Liver (tissue), 9 donors: Measurements from ENCODE around the gene MAPT. TPM values are rescaled to one million over a fixed set of nuclear protein-coding genes. Genes with fewer than 3 reads are reported as not detected.

Source experiments
- DNase-seq: peaks from one replicate; pipeline ENCODE4 v3.0.0-alpha.2; 2017; ENCODE audit warnings: low spot score
- H3K27ac ChIP-seq, 2 donors: one replicate each; pipeline ENCODE4 v1.7.0; 2013; ENCODE audit warnings: inconsistent platforms in 2 of 2, low read length in 2 of 2, control low read depth in 1 of 2, low read depth in 1 of 2, mild to moderate bottlenecking in 1 of 2
- H3K27me3 ChIP-seq, 4 donors: one replicate each; pipeline versions ENCODE4 v1.6.1 to v1.7.0; 2013; ENCODE audit warnings: low read length in 3 of 4, inconsistent platforms in 1 of 4, mild to moderate bottlenecking in 1 of 4, moderate library complexity in 1 of 4; ENCODE audit not compliant: control insufficient read depth in 4 of 4, insufficient read depth in 4 of 4
- H3K36me3 ChIP-seq, 4 donors: one replicate each; pipeline versions ENCODE4 v1.6.1 to v1.7.0; 2013; ENCODE audit warnings: low read length in 3 of 4, mild to moderate bottlenecking in 3 of 4, low read depth in 1 of 4, moderate library complexity in 1 of 4; ENCODE audit not compliant: control insufficient read depth in 4 of 4, insufficient read depth in 3 of 4
- H3K4me1 ChIP-seq, 4 donors: one replicate each; pipeline versions ENCODE4 v1.6.1 to v1.7.0; 2013; ENCODE audit warnings: low read length in 3 of 4, mild to moderate bottlenecking in 3 of 4, moderate library complexity in 1 of 4; ENCODE audit not compliant: control insufficient read depth in 4 of 4, insufficient read depth in 4 of 4
- H3K4me3 ChIP-seq, 3 donors: one replicate each; pipeline versions ENCODE4 v1.6.1 to v1.7.0; 2013; ENCODE audit warnings: low read length in 3 of 3, control low read depth in 1 of 3, low read depth in 1 of 3, mild to moderate bottlenecking in 1 of 3
- H3K9ac ChIP-seq, 2 donors: one replicate each; pipeline ENCODE4 v1.7.0; 2013; ENCODE audit warnings: low read length in 2 of 2, mild to moderate bottlenecking in 2 of 2, moderate library complexity in 2 of 2, control low read depth in 1 of 2, low read depth in 1 of 2
- H3K9me3 ChIP-seq, 4 donors: one replicate each; pipeline versions ENCODE4 v1.6.1 to v1.7.0; 2013; ENCODE audit warnings: low read length in 3 of 4; ENCODE audit not compliant: control insufficient read depth in 4 of 4
- EGR1 ChIP-seq, 2 donors: IDR thresholded peaks; 2 replicates each; pipeline ENCODE4 v1.6.1; 2016 to 2018; ENCODE audit warnings: antibody characterized with exemption in 2 of 2, low read depth in 2 of 2
- FOXA2 ChIP-seq: IDR thresholded peaks from 2 replicates; pipeline ENCODE4 v1.6.1; 2016; ENCODE audit warnings: antibody characterized with exemption
- GABPA ChIP-seq, 2 donors: IDR thresholded peaks in 1 of 2; conservative IDR thresholded peaks in 1 of 2; 2 replicates each; pipeline ENCODE4 v1.6.1; 2016; ENCODE audit warnings: antibody characterized with exemption in 2 of 2, mild to moderate bottlenecking in 1 of 2, moderate library complexity in 1 of 2
- HNF4A ChIP-seq, 2 donors: conservative IDR thresholded peaks; 2 replicates each; pipeline ENCODE4 v1.6.1; 2016; ENCODE audit warnings: antibody characterized with exemption in 2 of 2, mild to moderate bottlenecking in 2 of 2
- HNF4G ChIP-seq: IDR thresholded peaks from 2 replicates; pipeline ENCODE4 v1.6.1; 2016; ENCODE audit warnings: antibody characterized with exemption
- JUND ChIP-seq, 2 donors: IDR thresholded peaks; 2 replicates each; pipeline ENCODE4 v1.6.1; 2016; ENCODE audit warnings: antibody characterized with exemption in 2 of 2
- NR2F2 ChIP-seq: IDR thresholded peaks from 2 replicates; pipeline ENCODE4 v1.6.1; 2016; ENCODE audit warnings: antibody characterized with exemption
- RAD21 ChIP-seq, 2 donors: IDR thresholded peaks; 2 replicates each; pipeline ENCODE4 v1.6.1; 2016; ENCODE audit warnings: antibody characterized with exemption in 2 of 2, mild to moderate bottlenecking in 2 of 2
- RXRA ChIP-seq, 2 donors: IDR thresholded peaks; 2 replicates each; pipeline ENCODE4 v1.6.1; 2017 to 2018; ENCODE audit warnings: antibody characterized with exemption in 2 of 2, mild to moderate bottlenecking in 1 of 2
- SP1 ChIP-seq: IDR thresholded peaks from 2 replicates; pipeline ENCODE4 v1.6.1; 2018; ENCODE audit warnings: antibody characterized with exemption, mild to moderate bottlenecking
- TAF1 ChIP-seq: conservative IDR thresholded peaks from 2 replicates; pipeline ENCODE4 v1.6.1; 2016; ENCODE audit warnings: antibody characterized with exemption, mild to moderate bottlenecking
- YY1 ChIP-seq: IDR thresholded peaks from 2 replicates; pipeline ENCODE4 v1.6.1; 2016; ENCODE audit warnings: antibody characterized with exemption, mild to moderate bottlenecking
- WGBS: extraction: QIAGEN DNeasy Blood & Tissue Kit; methylation state at CpG from one replicate; pipeline ENCODE4 v1.1.7; 2013; 5-methylcytosine and 5-hydroxymethylcytosine counted together
- polyA plus RNA-seq, 2 donors: library from polyadenylated mRNA; stranded (reverse) in 1 of 2; unstranded in 1 of 2; fragments of 200-250 nt in 1 of 2; fragments of >200 nt in 1 of 2; fragmentation: Nextera tagmentation in 1 of 2; extraction: Ambion mirVana in 1 of 2; gene quantifications; one replicate each; pipeline versions ENCODE4 v1.2.1 to v1.2.3, GENCODE V29; 2013 to 2015
- total RNA-seq, 2 donors: library from RNA; depleted of rRNA; stranded (reverse); fragments of >200 nt; gene quantifications; one replicate each; pipeline ENCODE4 v1.2.3, GENCODE V29; 2014
- TF ChIP-seq, protein P1 (sequence below): IDR thresholded peaks from 2 replicates; pipeline ENCODE4 v1.6.1; 2016; ENCODE audit warnings: antibody characterized with exemption
- TF ChIP-seq, protein P2 (sequence below): fragments of 150-350 bp; IDR thresholded peaks from 2 replicates; pipeline ENCODE4 v1.5.1; 2017; ENCODE audit warnings: improper control_type of control experiment, low read depth, low read length; ENCODE audit not compliant: missing input control
- TF ChIP-seq, protein P3 (sequence below): IDR thresholded peaks from 2 replicates; pipeline ENCODE4 v1.6.1; 2016; ENCODE audit warnings: antibody characterized with exemption
- TF ChIP-seq, protein P4 (sequence below): IDR thresholded peaks from 2 replicates; pipeline ENCODE4 v1.6.1; 2016; ENCODE audit warnings: antibody characterized with exemption, mild to moderate bottlenecking
- TF ChIP-seq, protein P5 (sequence below): IDR thresholded peaks from 2 replicates; pipeline ENCODE4 v1.6.1; 2016; ENCODE audit warnings: antibody characterized with exemption
- donor health status: healthy.
- donor health status: healthy.
- donor health status: healthy.
- donor health status: healthy.
- donor health status: healthy.

MAPT gene
- total and polyA plus RNA-seq, 4 donors: 0.05 to 0.67 (median 0.27) TPM

DNA sequence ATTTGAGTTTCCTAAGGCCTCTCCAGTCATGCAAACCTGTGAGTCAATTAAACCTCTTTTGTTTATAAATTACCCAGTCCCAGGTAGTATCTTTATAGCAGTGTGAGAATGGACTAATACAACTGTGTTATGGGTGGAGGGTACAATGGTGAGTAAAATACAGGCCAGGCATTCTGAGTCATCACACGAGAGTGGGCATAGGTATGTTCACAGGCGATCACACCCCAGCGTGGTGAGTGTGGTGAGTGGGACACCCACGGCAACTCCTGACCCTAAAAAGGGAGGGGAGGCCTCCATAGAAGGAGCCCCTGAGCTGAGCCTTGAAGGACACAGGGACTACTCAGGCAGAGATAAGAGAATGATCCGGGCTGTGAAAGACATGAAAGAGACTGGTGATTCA is 22.6 kb upstream of the MAPT start:
- 79% methylated on average over 5 of the region's 5 CpGs for WGBS
- H3K36me3 ChIP-seq: no peaks in the 10 kb centered on the region

DNA sequence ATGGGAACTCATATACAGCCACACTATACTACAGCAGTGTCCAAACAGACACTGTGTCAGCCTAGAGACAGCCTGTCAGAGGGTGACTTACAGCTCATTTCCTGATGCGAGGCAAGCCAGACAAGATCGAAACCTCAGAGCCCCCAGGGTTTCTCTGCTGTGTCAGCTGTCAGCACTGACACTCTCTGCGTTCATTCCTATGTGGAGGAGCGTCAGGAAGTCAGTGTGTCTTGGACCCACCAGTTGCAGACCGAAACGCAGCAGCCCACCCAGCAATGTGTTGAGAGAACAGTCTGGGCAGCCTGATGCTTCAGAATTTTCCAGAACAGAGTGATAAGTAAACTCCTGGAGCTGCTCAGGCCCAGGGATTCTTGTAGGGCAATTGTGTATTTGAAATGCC is 20.6 kb upstream of the MAPT start:
- H3K4me3 ChIP-seq: no peak overlapping the region
- no peak for DNase-seq
- WGBS: 40% methylated on average over 6 of the region's 6 CpGs
- H3K27ac ChIP-seq: no peak overlapping the region
- no peaks in the 10 kb centered on the region for H3K4me1 ChIP-seq
- H3K36me3 ChIP-seq: no peaks in the 10 kb centered on the region
- no peaks in the 10 kb centered on the region for H3K9me3 ChIP-seq
- H3K9ac ChIP-seq: no peak overlapping the region
- TF ChIP-seq, protein P1, sequence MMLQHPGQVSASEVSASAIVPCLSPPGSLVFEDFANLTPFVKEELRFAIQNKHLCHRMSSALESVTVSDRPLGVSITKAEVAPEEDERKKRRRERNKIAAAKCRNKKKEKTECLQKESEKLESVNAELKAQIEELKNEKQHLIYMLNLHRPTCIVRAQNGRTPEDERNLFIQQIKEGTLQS: no peak
- no peak for TF ChIP-seq GABPA (IDR thresholded peaks at IDR 0.05 in 1 of 2, conservative IDR thresholded peaks at IDR 0.05 in 1 of 2)
- H3K27me3 ChIP-seq: peaks cover 0 to 3% (median 0%) of the 10 kb centered on the region in 4 donors

More for the DNA sequence above, 22.6 kb upstream of the MAPT start:
- Histone ChIP-seq H3K27me3 (peaks cover 0 to 3% (median 0%) of the 10 kb centered on the region in 4 donors), H3K9ac (no peak overlapping the region), H3K4me1 (no peaks in the 10 kb centered on the region), H3K27ac (no peak overlapping the region), H3K4me3 (no peak overlapping the region), H3K9me3 (no peaks in the 10 kb centered on the region)
- no peak for DNase-seq
- TF ChIP-seq JUND (IDR thresholded peaks at IDR 0.05) (no peak), HNF4G (no peak), RXRA (IDR thresholded peaks at IDR 0.05) (no peak)
- TF ChIP-seq, protein P2, sequence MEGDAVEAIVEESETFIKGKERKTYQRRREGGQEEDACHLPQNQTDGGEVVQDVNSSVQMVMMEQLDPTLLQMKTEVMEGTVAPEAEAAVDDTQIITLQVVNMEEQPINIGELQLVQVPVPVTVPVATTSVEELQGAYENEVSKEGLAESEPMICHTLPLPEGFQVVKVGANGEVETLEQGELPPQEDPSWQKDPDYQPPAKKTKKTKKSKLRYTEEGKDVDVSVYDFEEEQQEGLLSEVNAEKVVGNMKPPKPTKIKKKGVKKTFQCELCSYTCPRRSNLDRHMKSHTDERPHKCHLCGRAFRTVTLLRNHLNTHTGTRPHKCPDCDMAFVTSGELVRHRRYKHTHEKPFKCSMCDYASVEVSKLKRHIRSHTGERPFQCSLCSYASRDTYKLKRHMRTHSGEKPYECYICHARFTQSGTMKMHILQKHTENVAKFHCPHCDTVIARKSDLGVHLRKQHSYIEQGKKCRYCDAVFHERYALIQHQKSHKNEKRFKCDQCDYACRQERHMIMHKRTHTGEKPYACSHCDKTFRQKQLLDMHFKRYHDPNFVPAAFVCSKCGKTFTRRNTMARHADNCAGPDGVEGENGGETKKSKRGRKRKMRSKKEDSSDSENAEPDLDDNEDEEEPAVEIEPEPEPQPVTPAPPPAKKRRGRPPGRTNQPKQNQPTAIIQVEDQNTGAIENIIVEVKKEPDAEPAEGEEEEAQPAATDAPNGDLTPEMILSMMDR: no peak

DNA sequence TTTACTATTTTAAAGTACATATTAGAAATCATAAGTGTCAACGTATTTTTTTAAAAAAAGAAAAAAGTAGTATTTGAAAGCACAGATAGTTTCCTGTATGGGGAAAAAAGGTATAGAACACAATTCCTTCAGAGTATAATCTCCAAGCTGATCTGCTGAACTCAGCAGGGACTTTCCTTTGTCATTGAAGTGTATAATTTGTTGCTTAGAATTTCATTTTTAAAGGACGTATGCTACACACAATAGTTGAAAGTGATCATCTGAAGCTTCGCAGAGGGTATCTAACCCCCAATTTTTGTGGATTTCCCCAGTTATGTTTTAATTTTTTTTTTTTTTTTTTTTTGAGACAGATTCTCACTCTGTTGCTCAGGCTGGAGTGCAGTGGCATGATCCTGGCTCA is 20.2 kb upstream of the MAPT start:
- TF ChIP-seq NR2F2 (no peak), SP1 (no peak), GABPA (IDR thresholded peaks at IDR 0.05 in 1 of 2, conservative IDR thresholded peaks at IDR 0.05 in 1 of 2) (no peak), JUND (IDR thresholded peaks at IDR 0.05) (no peak), EGR1 (IDR thresholded peaks at IDR 0.05; ENCODE audit: low read depth in 2 of 2) (no peak), YY1 (no peak), FOXA2 (no peak), HNF4A (conservative IDR thresholded peaks at IDR 0.05) (no peak), RAD21 (IDR thresholded peaks at IDR 0.05) (no peak), TAF1 (no peak)
- TF ChIP-seq, protein P2: no peak
- TF ChIP-seq, protein P3, sequence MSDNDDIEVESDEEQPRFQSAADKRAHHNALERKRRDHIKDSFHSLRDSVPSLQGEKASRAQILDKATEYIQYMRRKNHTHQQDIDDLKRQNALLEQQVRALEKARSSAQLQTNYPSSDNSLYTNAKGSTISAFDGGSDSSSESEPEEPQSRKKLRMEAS: no peak
- TF ChIP-seq, protein P1: no peak
- TF ChIP-seq, protein P4, sequence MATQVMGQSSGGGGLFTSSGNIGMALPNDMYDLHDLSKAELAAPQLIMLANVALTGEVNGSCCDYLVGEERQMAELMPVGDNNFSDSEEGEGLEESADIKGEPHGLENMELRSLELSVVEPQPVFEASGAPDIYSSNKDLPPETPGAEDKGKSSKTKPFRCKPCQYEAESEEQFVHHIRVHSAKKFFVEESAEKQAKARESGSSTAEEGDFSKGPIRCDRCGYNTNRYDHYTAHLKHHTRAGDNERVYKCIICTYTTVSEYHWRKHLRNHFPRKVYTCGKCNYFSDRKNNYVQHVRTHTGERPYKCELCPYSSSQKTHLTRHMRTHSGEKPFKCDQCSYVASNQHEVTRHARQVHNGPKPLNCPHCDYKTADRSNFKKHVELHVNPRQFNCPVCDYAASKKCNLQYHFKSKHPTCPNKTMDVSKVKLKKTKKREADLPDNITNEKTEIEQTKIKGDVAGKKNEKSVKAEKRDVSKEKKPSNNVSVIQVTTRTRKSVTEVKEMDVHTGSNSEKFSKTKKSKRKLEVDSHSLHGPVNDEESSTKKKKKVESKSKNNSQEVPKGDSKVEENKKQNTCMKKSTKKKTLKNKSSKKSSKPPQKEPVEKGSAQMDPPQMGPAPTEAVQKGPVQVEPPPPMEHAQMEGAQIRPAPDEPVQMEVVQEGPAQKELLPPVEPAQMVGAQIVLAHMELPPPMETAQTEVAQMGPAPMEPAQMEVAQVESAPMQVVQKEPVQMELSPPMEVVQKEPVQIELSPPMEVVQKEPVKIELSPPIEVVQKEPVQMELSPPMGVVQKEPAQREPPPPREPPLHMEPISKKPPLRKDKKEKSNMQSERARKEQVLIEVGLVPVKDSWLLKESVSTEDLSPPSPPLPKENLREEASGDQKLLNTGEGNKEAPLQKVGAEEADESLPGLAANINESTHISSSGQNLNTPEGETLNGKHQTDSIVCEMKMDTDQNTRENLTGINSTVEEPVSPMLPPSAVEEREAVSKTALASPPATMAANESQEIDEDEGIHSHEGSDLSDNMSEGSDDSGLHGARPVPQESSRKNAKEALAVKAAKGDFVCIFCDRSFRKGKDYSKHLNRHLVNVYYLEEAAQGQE: no peak
- TF ChIP-seq, protein P5, sequence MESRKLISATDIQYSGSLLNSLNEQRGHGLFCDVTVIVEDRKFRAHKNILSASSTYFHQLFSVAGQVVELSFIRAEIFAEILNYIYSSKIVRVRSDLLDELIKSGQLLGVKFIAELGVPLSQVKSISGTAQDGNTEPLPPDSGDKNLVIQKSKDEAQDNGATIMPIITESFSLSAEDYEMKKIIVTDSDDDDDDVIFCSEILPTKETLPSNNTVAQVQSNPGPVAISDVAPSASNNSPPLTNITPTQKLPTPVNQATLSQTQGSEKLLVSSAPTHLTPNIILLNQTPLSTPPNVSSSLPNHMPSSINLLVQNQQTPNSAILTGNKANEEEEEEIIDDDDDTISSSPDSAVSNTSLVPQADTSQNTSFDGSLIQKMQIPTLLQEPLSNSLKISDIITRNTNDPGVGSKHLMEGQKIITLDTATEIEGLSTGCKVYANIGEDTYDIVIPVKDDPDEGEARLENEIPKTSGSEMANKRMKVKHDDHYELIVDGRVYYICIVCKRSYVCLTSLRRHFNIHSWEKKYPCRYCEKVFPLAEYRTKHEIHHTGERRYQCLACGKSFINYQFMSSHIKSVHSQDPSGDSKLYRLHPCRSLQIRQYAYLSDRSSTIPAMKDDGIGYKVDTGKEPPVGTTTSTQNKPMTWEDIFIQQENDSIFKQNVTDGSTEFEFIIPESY: no peak
- WGBS: 49% methylated on average over 3 of the region's 3 CpGs
- no peak overlapping the region for H3K4me3 ChIP-seq

More for the DNA sequence above, 20.2 kb upstream of the MAPT start:
- no peaks in the 10 kb centered on the region for H3K36me3 ChIP-seq
- H3K9ac ChIP-seq: no peak overlapping the region
- no peaks in the 10 kb centered on the region for H3K4me1 ChIP-seq
- no peak for DNase-seq
- H3K27me3 ChIP-seq: peaks cover 0 to 3% (median 0%) of the 10 kb centered on the region in 4 donors
- H3K27ac ChIP-seq: no peak overlapping the region
- no peaks in the 10 kb centered on the region for H3K9me3 ChIP-seq
